ENCODE data around the gene S100A13. TPM values are rescaled to one million over a fixed set of nuclear protein-coding genes. Genes with fewer than 3 reads are reported as not detected.

S100A13 gene
- total and polyA plus RNA-seq, 10 of the 15 experiments (the other 5 are each of a cell fraction or from before 2014, with no cell fraction given): 5.7 to 30.9 (median 9.1) TPM

GRCh38 chr1:153616144-153616916 lies 11.0 kb downstream of the S100A13 start, which contains the start of gene S100A14:
TSS of gene S100A14 (minus strand) at chr1:153616325. CDS start at chr1:153615858, 467 bp downstream.
- Histone ChIP-seq H3K27ac (ENCODE audit: control insufficient read depth, insufficient read depth) (no peak within 1 kb of the TSS; the same call in 1 of the 2 replicates), H3K79me2 (ENCODE audit: control insufficient read depth, insufficient read depth, low read length) (no peaks in the 10 kb centered on the region), H3K9ac (ENCODE audit: control insufficient read depth, insufficient read depth, low read length) (no peak within 1 kb of the TSS), H3K36me3 (ENCODE audit: control insufficient read depth in 2 of 2, insufficient read depth in 2 of 2, low read length in 1 of 2) (no peaks in the 10 kb centered on the region), H3K4me1 (ENCODE audit: control insufficient read depth, insufficient read depth, low read length) (peaks cover 14% of the 10 kb centered on the region), H2AFZ (ENCODE audit: control insufficient read depth, low read depth, low read length) (peak within 1 kb of the TSS; percentile 48), H3K4me3 (no peak within 1 kb of the TSS), H3K9me3 (replicated peaks; ENCODE audit: control insufficient read depth, insufficient read depth, low read length) (no peaks in the 10 kb centered on the region), H3K4me2 (ENCODE audit: control insufficient read depth, insufficient read depth) (peak within 1 kb of the TSS; percentile 17; the same call in 1 of the 2 replicates), H3K27me3 (replicated peaks in 1 of 2; ENCODE audit: control insufficient read depth in 2 of 2, insufficient read depth in 2 of 2, low read length in 1 of 2) (no peaks in the 10 kb centered on the region), H4K20me1 (ENCODE audit: control insufficient read depth, insufficient read depth) (no peaks in the 10 kb centered on the region)
- no TSS peak for BruUV-seq (replicated peaks)
- DNase-seq (ENCODE audit: low read depth, low spot score): no peak
- in situ Hi-C loops (cut with MboI): no loop called here
- peak; percentile 50 for ATAC-seq
- RAD21 ChIA-PET (ENCODE audit: unreplicated experiment): interaction anchor here (0.6 to 6.2 kb wide), 9 partner anchors 11 to 106 kb away, joined by 3 to 60 read pairs (median 5); partner anchors contain the start of genes CHTOP and S100A13
- WGBS (ENCODE audit: insufficient coverage, insufficient replicate concordance, low lambda C conversion rate, missing lambda C conversion rate): 40% methylated on average over 10 of the region's 10 CpGs
- SMC1A ChIA-PET (ENCODE audit: uncharacterized antibody, unreplicated experiment): interaction anchor here (0.7 to 5.0 kb wide), 12 partner anchors 9 to 96 kb away, joined by 3 to 36 read pairs (median 4); partner anchors contain the start of genes S100A1 and S100A13
- TF ChIP-seq BHLHE40 (IDR thresholded peaks at IDR 0.05; ENCODE audit: borderline replicate concordance in 1 of 2, low read depth in 2 of 2, low read length in 1 of 2): peak in 1 of 2 experiments; percentile 78; a peak in 2 of 4 replicates
- peak; percentile 74 for TF ChIP-seq ZNF687 (IDR thresholded peaks at IDR 0.05)
- TF ChIP-seq NR2F1 (conservative IDR thresholded peaks at IDR 0.05): 0 out of 2 replicates have a peak, but pooled peaks have one; percentile 16
- no peak for TF ChIP-seq CEBPZ (IDR thresholded peaks at IDR 0.05; ENCODE audit: low read depth, low read length)
- CTCF ChIA-PET: interaction anchor here (0.8 to 7.8 kb wide), 13 partner anchors 12 to 371 kb away, joined by 3 to 106 read pairs (median 6); partner anchors contain the start of genes S100A1 and S100A13
- FAIRE-seq: peak; percentile 38
- POLR2A ChIA-PET: interaction anchor here (1.3 to 1.4 kb wide), 2 partner anchors 10 to 18 kb away, joined by 4 to 5 read pairs; partner anchors contain the start of gene CHTOP
- intact Hi-C loops (cut with micrococcal nuclease; ENCODE audit: unreplicated experiment): loop anchor here (2.0 kb wide), 1 partner anchor 106 kb away; no protein-coding TSS in a partner anchor
